SIG-M5 (cell line): Measurements from ENCODE around the gene PCDHA11.
"Not testable (repeated sequence)": the region's sequence is repeated elsewhere in the genome, so short reads cannot be mapped to it uniquely, and the experiment has no call there.

Experiments used
- DNase-seq: peaks from one replicate; lab custom pipeline; 2025; lab: John Stamatoyannopoulos, UW

PCDHA11 gene

GRCh38 chr5:140848139-140849102 is 20.3 kb upstream of the PCDHA11 start, which contains the start of gene PCDHA9:
Gene PCDHA9 (plus strand): TSS chr5:140848382. CDS start chr5:140848496, 114 bp downstream.
- not testable (repeated sequence) for DNase-seq

GRCh38 chr5:140849831-140850634 is 18.7 kb upstream of the PCDHA11 start:
- DNase-seq: not testable (repeated sequence)

GRCh38 chr5:140855772-140856674 is 12.7 kb upstream of the PCDHA11 start, which contains the start of gene PCDHA10:
Gene PCDHA10 (plus strand): TSS chr5:140855897. CDS start chr5:140856049, 152 bp downstream.
- no peak for DNase-seq

- DNase-seq: no peak
These were observed 11.4 kb upstream of the PCDHA11 start for GRCh38 chr5:140857177-140857986.

- DNase-seq: no peak
These were observed 10.8 kb upstream of the PCDHA11 start for GRCh38 chr5:140857987-140858240.

GRCh38 chr5:140862441-140863295 is 6.1 kb upstream of the PCDHA11 start:
- no peak for DNase-seq

GRCh38 chr5:140869555-140869886 is 764 bp downstream of the PCDHA11 start:
- no peak for DNase-seq

- DNase-seq: no peak
These were observed 1.8 kb downstream of the PCDHA11 start for GRCh38 chr5:140870221-140871201.

GRCh38 chr5:140875085-140876065 is 6.6 kb downstream of the PCDHA11 start, which contains the start of gene PCDHA12:
Gene PCDHA12 (plus strand): TSS chr5:140875308. CDS start chr5:140875473, 165 bp downstream.
- DNase-seq: no peak

- not testable (repeated sequence) for DNase-seq
These were observed 7.9 kb downstream of the PCDHA11 start for GRCh38 chr5:140876541-140877261.

- DNase-seq: no peak
These were observed 8.5 kb downstream of the PCDHA11 start for GRCh38 chr5:140877262-140877581.

GRCh38 chr5:140881889-140882590 is 13.3 kb downstream of the PCDHA11 start, which contains the start of gene PCDHA13:
Gene PCDHA13 (plus strand): TSS chr5:140882124. CDS start chr5:140882269, 145 bp downstream.
- DNase-seq: no peak

GRCh38 chr5:140882591-140882899 is 13.8 kb downstream of the PCDHA11 start:
- DNase-seq: no peak

GRCh38 chr5:140883373-140883772 is 14.6 kb downstream of the PCDHA11 start:
- DNase-seq: no peak

GRCh38 chr5:140883927-140884697 is 15.4 kb downstream of the PCDHA11 start:
- no peak for DNase-seq

- no peak for DNase-seq
These were observed 47.6 kb downstream of the PCDHA11 start for GRCh38 chr5:140916325-140916724.
